IMR-90 (cell line): Measurements from ENCODE around the gene MFN1. TPM values are rescaled to one million over a fixed set of nuclear protein-coding genes. Genes with fewer than 3 reads are reported as not detected.

ENCODE experiments used
- ATAC-seq: fragments of 200-7000 bp; cut with Tn5 transposase; 2 replicates; pipeline ENCODE4 v1.9.1; 2020; ENCODE audit warnings: low read depth, mild to moderate bottlenecking, moderate library complexity
- BruUV-seq: library from RNA; stranded (reverse); fragments of 400-500 nt; replicated peaks from 2 replicates; lab custom pipeline; 2021; lab: Mats Ljungman, UMichigan
- CTCF ChIA-PET: fragments of 300-600 bp; formaldehyde crosslinking; extraction: SDS; loops from one replicate; lab custom pipeline; 2021; ENCODE audit warnings: antibody characterized with exemption; lab: Yijun Ruan, JAX
- POLR2A ChIA-PET: fragments of 300-600 bp; sonication (Branson Sonifier 250); formaldehyde crosslinking; loops from one replicate; lab custom pipeline; 2022; ENCODE audit warnings: antibody characterized with exemption; ENCODE audit not compliant: unreplicated experiment; lab: Charles Lee
- DNase-seq: peaks from one replicate; pipeline ENCODE4 v3.0.0; 2013
- H2AFZ ChIP-seq: replicated peaks from 2 replicates; pipeline ENCODE3; 2013; ENCODE audit warnings: low read length, mild to moderate bottlenecking; ENCODE audit not compliant: poor library complexity
- H2AK5ac ChIP-seq: 2 replicates; pipeline ENCODE4 v1.6.1; 2013; ENCODE audit warnings: low read depth, low read length, inconsistent platforms
- H2AK9ac ChIP-seq: replicated peaks from 2 replicates; pipeline ENCODE3; 2013; ENCODE audit warnings: mild to moderate bottlenecking, low read depth, low read length, moderate library complexity; ENCODE audit not compliant: poor library complexity
- H2BK120ac ChIP-seq: 2 replicates; pipeline ENCODE4 v1.6.1; 2013; ENCODE audit warnings: low read depth, low read length, inconsistent platforms
- H2BK15ac ChIP-seq: 3 replicates; pipeline ENCODE4 v1.6.1; 2013; ENCODE audit warnings: low read depth, low read length, inconsistent platforms
- H2BK20ac ChIP-seq: 2 replicates; pipeline ENCODE4 v1.6.1; 2013; ENCODE audit warnings: low read depth, mild to moderate bottlenecking, inconsistent platforms, low read length, moderate library complexity
- H2BK5ac ChIP-seq: 2 replicates; pipeline ENCODE4 v1.6.1; 2013; ENCODE audit warnings: mild to moderate bottlenecking, low read depth, low read length, inconsistent platforms; ENCODE audit not compliant: poor library complexity, severe bottlenecking
- H3K14ac ChIP-seq: replicated peaks from 2 replicates; pipeline ENCODE4 v1.6.1; 2013; ENCODE audit warnings: low read depth, low read length, inconsistent platforms
- H3K18ac ChIP-seq: 2 replicates; pipeline ENCODE4 v1.6.1; 2013; ENCODE audit warnings: low read depth, low read length, control low read depth
- H3K23ac ChIP-seq: 2 replicates; pipeline ENCODE4 v1.6.1; 2013; ENCODE audit warnings: low read depth, low read length, inconsistent platforms
- H3K27ac ChIP-seq: 2 replicates; pipeline ENCODE4 v1.5.1; 2013; ENCODE audit warnings: mild to moderate bottlenecking, control low read depth, low read length; ENCODE audit not compliant: insufficient read depth
- H3K27me3 ChIP-seq: 2 replicates; pipeline ENCODE4 v1.6.1; 2013; ENCODE audit warnings: low read length; ENCODE audit not compliant: control insufficient read depth, insufficient read depth
- H3K36me3 ChIP-seq: 2 replicates; pipeline ENCODE4 v1.6.1; 2013; ENCODE audit warnings: low read length, mixed read lengths; ENCODE audit not compliant: control insufficient read depth, insufficient read depth
- H3K4ac ChIP-seq: 2 replicates; pipeline ENCODE4 v1.6.1; 2013; ENCODE audit warnings: low read depth, low read length, inconsistent platforms
- H3K4me1 ChIP-seq: 2 replicates; pipeline ENCODE4 v1.6.1; 2013; ENCODE audit warnings: low read length, mixed read lengths; ENCODE audit not compliant: control insufficient read depth, insufficient read depth
- H3K4me2 ChIP-seq: 2 replicates; pipeline ENCODE4 v1.6.1; 2013; ENCODE audit warnings: low read depth, mild to moderate bottlenecking, control low read depth, low read length, moderate library complexity
- H3K4me3 ChIP-seq: 2 replicates; pipeline ENCODE4 v1.5.1; 2013; ENCODE audit warnings: low read depth, mild to moderate bottlenecking, control low read depth, low read length, moderate library complexity; ENCODE audit not compliant: insufficient read depth
- H3K56ac ChIP-seq: 2 replicates; pipeline ENCODE4 v1.6.1; 2013; ENCODE audit warnings: low read length, inconsistent platforms; ENCODE audit not compliant: insufficient read depth; ENCODE audit errors: extremely low read depth
- H3K79me1 ChIP-seq, 2 experiments: 2 replicates each; pipeline ENCODE4 v1.6.1; 2013; ENCODE audit warnings: low read length in 2 of 2, inconsistent platforms in 1 of 2, low read depth in 1 of 2
- H3K9ac ChIP-seq: 2 replicates; pipeline ENCODE4 v1.6.1; 2013; ENCODE audit warnings: low read depth, low read length, control low read depth
- H3K9me1 ChIP-seq: 2 replicates; pipeline ENCODE4 v1.6.1; 2013; ENCODE audit warnings: low read length, inconsistent platforms; ENCODE audit not compliant: insufficient read depth
- H3K9me3 ChIP-seq: 2 replicates; pipeline ENCODE4 v1.6.1; 2013; ENCODE audit warnings: low read length; ENCODE audit not compliant: control insufficient read depth, insufficient read depth
- H4K20me1 ChIP-seq: 2 replicates; pipeline ENCODE4 v1.6.1; 2013; ENCODE audit warnings: low read length, inconsistent platforms; ENCODE audit not compliant: insufficient read depth
- H4K5ac ChIP-seq: 2 replicates; pipeline ENCODE4 v1.6.1; 2013; ENCODE audit warnings: mild to moderate bottlenecking, low read depth, low read length, control low read depth
- H4K8ac ChIP-seq, 2 experiments: 2 replicates each; pipeline ENCODE4 v1.6.1; 2013; ENCODE audit warnings: low read depth in 2 of 2, low read length in 2 of 2, control low read depth in 1 of 2, inconsistent platforms in 1 of 2
- H4K91ac ChIP-seq: 2 replicates; pipeline ENCODE4 v1.6.1; 2013; ENCODE audit warnings: low read depth, low read length, inconsistent platforms; ENCODE audit not compliant: insufficient read depth
- BHLHE40 ChIP-seq: fragments of 150-350 bp; IDR thresholded peaks from 2 replicates; pipeline ENCODE4 v1.6.1; 2016; ENCODE audit warnings: mild to moderate bottlenecking, low read depth, low read length
- CEBPB ChIP-seq: IDR thresholded peaks from 2 replicates; pipeline ENCODE4 v1.6.1; 2012; ENCODE audit warnings: low read depth, low read length, improper control_type of control experiment
- CHD1 ChIP-seq: IDR thresholded peaks from 2 replicates; pipeline ENCODE4 v1.6.1; 2012; ENCODE audit warnings: low read depth, low read length, improper control_type of control experiment
- CTCF ChIP-seq: conservative IDR thresholded peaks from 2 replicates; pipeline ENCODE4 v1.5.1; 2012; ENCODE audit warnings: mild to moderate bottlenecking, low read depth, low read length, improper control_type of control experiment
- ELK1 ChIP-seq: fragments of 150-350 bp; IDR thresholded peaks from 2 replicates; pipeline ENCODE4 v1.6.1; 2016; ENCODE audit warnings: low read depth, mild to moderate bottlenecking, low read length, moderate library complexity, borderline replicate concordance
- FOS ChIP-seq: fragments of 150-350 bp; IDR thresholded peaks from 2 replicates; pipeline ENCODE4 v1.6.1; 2016; ENCODE audit warnings: low read depth, low read length
- MAFK ChIP-seq: IDR thresholded peaks from 2 replicates; pipeline ENCODE4 v1.6.1; 2012; ENCODE audit warnings: low read depth, low read length, improper control_type of control experiment
- MXI1 ChIP-seq: IDR thresholded peaks from 2 replicates; pipeline ENCODE4 v1.6.1; 2012; ENCODE audit warnings: low read depth, mild to moderate bottlenecking, low read length, moderate library complexity, borderline replicate concordance
- NFE2L2 ChIP-seq: fragments of 150-350 bp; IDR thresholded peaks from 2 replicates; pipeline ENCODE4 v1.6.1; 2016; ENCODE audit warnings: low read depth, mild to moderate bottlenecking, low read length
- RAD21 ChIP-seq: IDR thresholded peaks from 2 replicates; pipeline ENCODE4 v1.6.1; 2012; ENCODE audit warnings: low read length, improper control_type of control experiment
- RCOR1 ChIP-seq: IDR thresholded peaks from 2 replicates; pipeline ENCODE4 v1.6.1; 2012; ENCODE audit warnings: mild to moderate bottlenecking, low read length, improper control_type of control experiment; ENCODE audit not compliant: insufficient replicate concordance
- RFX5 ChIP-seq: IDR thresholded peaks from 2 replicates; pipeline ENCODE4 v1.8.0; 2012; ENCODE audit warnings: low read depth, mild to moderate bottlenecking, low read length, moderate library complexity
- SMC3 ChIP-seq: fragments of 150-350 bp; IDR thresholded peaks from 2 replicates; pipeline ENCODE4 v1.6.1; 2016; ENCODE audit warnings: low read depth, mild to moderate bottlenecking, antibody characterized with exemption, low read length, moderate library complexity
- USF2 ChIP-seq: fragments of 150-350 bp; IDR thresholded peaks from 2 replicates; pipeline ENCODE4 v1.6.1; 2017; ENCODE audit warnings: mild to moderate bottlenecking, antibody characterized with exemption, low read length, low read depth
- WGBS, 2 experiments: methylation state at CpG; one replicate each; pipeline versions ENCODE4 v1.1.5 to v1.1.7; 2013; ENCODE audit warnings: missing lambda C conversion rate in 2 of 2; ENCODE audit not compliant: insufficient read length in 1 of 2; ENCODE audit errors: extremely low coverage in 2 of 2; 5-methylcytosine and 5-hydroxymethylcytosine counted together
- dilution Hi-C: fragments of 300-500 bp; cut with HindIII; formaldehyde crosslinking; loops from one replicate; pipeline ENCODE4 v1.14.3; 2018; ENCODE audit warnings: low sequenced_read_pairs; ENCODE audit not compliant: unreplicated experiment
- in situ Hi-C: fragments of 300-500 bp; cut with MboI; formaldehyde crosslinking; loops from 3 replicates; pipeline ENCODE4 v1.14.3; 2019; ENCODE audit warnings: low sequenced_read_pairs, inconsistent platforms, mixed read lengths
- intact Hi-C: fragments of 100-400 bp; cut with micrococcal nuclease; formaldehyde crosslinking; loops from 2 replicates; pipeline ENCODE4 v1.10.0; 2022
- polyA plus RNA-seq, 3 experiments: library from polyadenylated mRNA; depleted of rRNA; stranded (reverse); fragments of >200 nt; gene quantifications; 2 replicates each; pipeline ENCODE4 v1.2.3, GENCODE V29; 2012; ENCODE audit warnings: low replicate concordance in 1 of 3
- total RNA-seq: library from RNA; depleted of rRNA; stranded (reverse); fragments of >200 nt; gene quantifications from 2 replicates; pipeline ENCODE4 v1.2.3, GENCODE V29; 2012

MFN1 gene
- total and polyA plus RNA-seq, 2 of the 4 experiments (the other 2 are of a cell fraction) = 23.6 to 40.3 TPM

GRCh38 chr3:179404307-179404706 lies 56.8 kb downstream of the MFN1 start:
- Histone ChIP-seq H2BK120ac (no peak overlapping the region), H3K79me1 (peaks cover 14 to 28% of the 10 kb centered on the region in 2 experiments), H4K8ac (no peak overlapping the region), H3K56ac (no peak overlapping the region), H3K9me1 (0 out of 2 replicates have a peak, but pooled peaks cover 2% of the 10 kb centered on the region), H3K9ac (no peak overlapping the region), H4K91ac (no peak overlapping the region), H4K20me1 (no peaks in the 10 kb centered on the region), H2BK20ac (no peak overlapping the region), H2BK15ac (no peak overlapping the region), H3K18ac (no peak overlapping the region), H3K4me2 (no peak overlapping the region), H2BK5ac (no peak overlapping the region), H3K4ac (no peak overlapping the region), H2AK9ac (no peak overlapping the region), H2AFZ (no peak overlapping the region), H3K27ac (no peak overlapping the region), H3K23ac (no peak overlapping the region), H3K4me1 (no peaks in the 10 kb centered on the region; the same call in 1 of the 2 replicates), H4K5ac (no peak overlapping the region), H3K36me3 (peaks cover 26% of the 10 kb centered on the region), H3K9me3 (no peaks in the 10 kb centered on the region), H2AK5ac (no peak overlapping the region), H3K14ac (no peak overlapping the region), H3K27me3 (no peaks in the 10 kb centered on the region), H3K4me3 (no peak overlapping the region)
- intact Hi-C loops (no loop called here), dilution Hi-C loops (no loop called here), in situ Hi-C loops (no loop called here)
- TF ChIP-seq CEBPB (no peak), MAFK (no peak), RAD21 (no peak), RCOR1 (no peak), FOS (no peak), CHD1 (no peak), NFE2L2 (no peak), ELK1 (no peak), MXI1 (no peak), USF2 (no peak), CTCF (no peak), RFX5 (no peak), SMC3 (no peak), BHLHE40 (no peak)
- no peak for ATAC-seq
- POLR2A ChIA-PET = no interaction called here
- BruUV-seq = no TSS peak
- DNase-seq = no peak
- CTCF ChIA-PET = no interaction called here
- no CpG with 5 or more reads among the region's 2 CpGs for WGBS, 2 experiments
